Panc1 (cell line): Measurements from ENCODE around the gene EFNA2.

Source experiments
- CTCF ChIP-seq: fragments of 450-650 bp; IDR thresholded peaks from 2 replicates; pipeline ENCODE4 v1.5.1; 2017; ENCODE audit warnings: mild to moderate bottlenecking
- POLR2AphosphoS5 ChIP-seq: IDR thresholded peaks from 2 replicates; pipeline ENCODE4 v1.6.1; 2012; ENCODE audit warnings: mild to moderate bottlenecking, low read depth, low read length, moderate library complexity

DNA sequence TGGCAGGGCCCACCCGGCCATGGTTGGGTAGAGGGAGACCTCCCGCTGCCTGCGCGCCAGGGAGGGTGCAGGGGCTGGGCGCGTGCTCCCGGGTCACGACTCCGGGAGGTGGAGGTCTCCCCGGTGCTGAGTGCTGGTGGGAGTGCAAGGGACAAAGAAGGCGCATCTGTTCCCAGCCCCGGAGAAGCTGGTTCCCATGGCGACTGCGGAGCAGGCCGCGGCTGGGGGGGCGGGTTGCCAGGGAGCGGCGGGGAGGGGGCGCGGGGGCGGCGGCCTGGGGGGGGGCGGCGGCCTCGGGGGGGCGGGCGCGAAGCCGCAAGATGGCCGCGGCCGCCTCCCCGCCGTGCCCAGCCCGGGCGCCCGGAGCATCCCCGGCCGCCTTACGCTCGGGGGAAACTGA, 49.1 kb upstream of the EFNA2 start:
- no peak for TF ChIP-seq CTCF
- no peak for TF ChIP-seq POLR2AphosphoS5
